IMR-90 (cell line): ENCODE results near the gene ABHD12. TPM values are rescaled to one million over a fixed set of nuclear protein-coding genes. Genes with fewer than 3 reads are reported as not detected.

Experiments used
- ATAC-seq: fragments of 200-7000 bp; cut with Tn5 transposase; 2 replicates; pipeline ENCODE4 v1.9.1; 2020; ENCODE audit warnings: low read depth, mild to moderate bottlenecking, moderate library complexity
- BruUV-seq: library from RNA; stranded (reverse); fragments of 400-500 nt; replicated peaks from 2 replicates; lab custom pipeline; 2021; lab: Mats Ljungman, UMichigan
- CTCF ChIA-PET: fragments of 300-600 bp; formaldehyde crosslinking; extraction: SDS; loops from one replicate; lab custom pipeline; 2021; ENCODE audit warnings: antibody characterized with exemption; lab: Yijun Ruan, JAX
- POLR2A ChIA-PET: fragments of 300-600 bp; sonication (Branson Sonifier 250); formaldehyde crosslinking; loops from one replicate; lab custom pipeline; 2022; ENCODE audit warnings: antibody characterized with exemption; ENCODE audit not compliant: unreplicated experiment; lab: Charles Lee
- DNase-seq: peaks from one replicate; pipeline ENCODE4 v3.0.0; 2013
- H2AFZ ChIP-seq: replicated peaks from 2 replicates; pipeline ENCODE3; 2013; ENCODE audit warnings: low read length, mild to moderate bottlenecking; ENCODE audit not compliant: poor library complexity
- H2AK5ac ChIP-seq: 2 replicates; pipeline ENCODE4 v1.6.1; 2013; ENCODE audit warnings: low read depth, low read length, inconsistent platforms
- H2AK9ac ChIP-seq: replicated peaks from 2 replicates; pipeline ENCODE3; 2013; ENCODE audit warnings: mild to moderate bottlenecking, low read depth, low read length, moderate library complexity; ENCODE audit not compliant: poor library complexity
- H2BK120ac ChIP-seq: 2 replicates; pipeline ENCODE4 v1.6.1; 2013; ENCODE audit warnings: low read depth, low read length, inconsistent platforms
- H2BK15ac ChIP-seq: 3 replicates; pipeline ENCODE4 v1.6.1; 2013; ENCODE audit warnings: low read depth, low read length, inconsistent platforms
- H2BK20ac ChIP-seq: 2 replicates; pipeline ENCODE4 v1.6.1; 2013; ENCODE audit warnings: low read depth, mild to moderate bottlenecking, inconsistent platforms, low read length, moderate library complexity
- H2BK5ac ChIP-seq: 2 replicates; pipeline ENCODE4 v1.6.1; 2013; ENCODE audit warnings: mild to moderate bottlenecking, low read depth, low read length, inconsistent platforms; ENCODE audit not compliant: poor library complexity, severe bottlenecking
- H3K14ac ChIP-seq: replicated peaks from 2 replicates; pipeline ENCODE4 v1.6.1; 2013; ENCODE audit warnings: low read depth, low read length, inconsistent platforms
- H3K18ac ChIP-seq: 2 replicates; pipeline ENCODE4 v1.6.1; 2013; ENCODE audit warnings: low read depth, low read length, control low read depth
- H3K23ac ChIP-seq: 2 replicates; pipeline ENCODE4 v1.6.1; 2013; ENCODE audit warnings: low read depth, low read length, inconsistent platforms
- H3K27ac ChIP-seq: 2 replicates; pipeline ENCODE4 v1.5.1; 2013; ENCODE audit warnings: mild to moderate bottlenecking, control low read depth, low read length; ENCODE audit not compliant: insufficient read depth
- H3K27me3 ChIP-seq: 2 replicates; pipeline ENCODE4 v1.6.1; 2013; ENCODE audit warnings: low read length; ENCODE audit not compliant: control insufficient read depth, insufficient read depth
- H3K36me3 ChIP-seq: 2 replicates; pipeline ENCODE4 v1.6.1; 2013; ENCODE audit warnings: low read length, mixed read lengths; ENCODE audit not compliant: control insufficient read depth, insufficient read depth
- H3K4ac ChIP-seq: 2 replicates; pipeline ENCODE4 v1.6.1; 2013; ENCODE audit warnings: low read depth, low read length, inconsistent platforms
- H3K4me1 ChIP-seq: 2 replicates; pipeline ENCODE4 v1.6.1; 2013; ENCODE audit warnings: low read length, mixed read lengths; ENCODE audit not compliant: control insufficient read depth, insufficient read depth
- H3K4me2 ChIP-seq: 2 replicates; pipeline ENCODE4 v1.6.1; 2013; ENCODE audit warnings: low read depth, mild to moderate bottlenecking, control low read depth, low read length, moderate library complexity
- H3K4me3 ChIP-seq: 2 replicates; pipeline ENCODE4 v1.5.1; 2013; ENCODE audit warnings: low read depth, mild to moderate bottlenecking, control low read depth, low read length, moderate library complexity; ENCODE audit not compliant: insufficient read depth
- H3K56ac ChIP-seq: 2 replicates; pipeline ENCODE4 v1.6.1; 2013; ENCODE audit warnings: low read length, inconsistent platforms; ENCODE audit not compliant: insufficient read depth; ENCODE audit errors: extremely low read depth
- H3K79me1 ChIP-seq, 2 experiments: 2 replicates each; pipeline ENCODE4 v1.6.1; 2013; ENCODE audit warnings: low read length in 2 of 2, inconsistent platforms in 1 of 2, low read depth in 1 of 2
- H3K9ac ChIP-seq: 2 replicates; pipeline ENCODE4 v1.6.1; 2013; ENCODE audit warnings: low read depth, low read length, control low read depth
- H3K9me1 ChIP-seq: 2 replicates; pipeline ENCODE4 v1.6.1; 2013; ENCODE audit warnings: low read length, inconsistent platforms; ENCODE audit not compliant: insufficient read depth
- H3K9me3 ChIP-seq: 2 replicates; pipeline ENCODE4 v1.6.1; 2013; ENCODE audit warnings: low read length; ENCODE audit not compliant: control insufficient read depth, insufficient read depth
- H4K20me1 ChIP-seq: 2 replicates; pipeline ENCODE4 v1.6.1; 2013; ENCODE audit warnings: low read length, inconsistent platforms; ENCODE audit not compliant: insufficient read depth
- H4K5ac ChIP-seq: 2 replicates; pipeline ENCODE4 v1.6.1; 2013; ENCODE audit warnings: mild to moderate bottlenecking, low read depth, low read length, control low read depth
- H4K8ac ChIP-seq, 2 experiments: 2 replicates each; pipeline ENCODE4 v1.6.1; 2013; ENCODE audit warnings: low read depth in 2 of 2, low read length in 2 of 2, control low read depth in 1 of 2, inconsistent platforms in 1 of 2
- H4K91ac ChIP-seq: 2 replicates; pipeline ENCODE4 v1.6.1; 2013; ENCODE audit warnings: low read depth, low read length, inconsistent platforms; ENCODE audit not compliant: insufficient read depth
- BHLHE40 ChIP-seq: fragments of 150-350 bp; IDR thresholded peaks from 2 replicates; pipeline ENCODE4 v1.6.1; 2016; ENCODE audit warnings: mild to moderate bottlenecking, low read depth, low read length
- CEBPB ChIP-seq: IDR thresholded peaks from 2 replicates; pipeline ENCODE4 v1.6.1; 2012; ENCODE audit warnings: low read depth, low read length, improper control_type of control experiment
- CHD1 ChIP-seq: IDR thresholded peaks from 2 replicates; pipeline ENCODE4 v1.6.1; 2012; ENCODE audit warnings: low read depth, low read length, improper control_type of control experiment
- FOS ChIP-seq: fragments of 150-350 bp; IDR thresholded peaks from 2 replicates; pipeline ENCODE4 v1.6.1; 2016; ENCODE audit warnings: low read depth, low read length
- MAFK ChIP-seq: IDR thresholded peaks from 2 replicates; pipeline ENCODE4 v1.6.1; 2012; ENCODE audit warnings: low read depth, low read length, improper control_type of control experiment
- MXI1 ChIP-seq: IDR thresholded peaks from 2 replicates; pipeline ENCODE4 v1.6.1; 2012; ENCODE audit warnings: low read depth, mild to moderate bottlenecking, low read length, moderate library complexity, borderline replicate concordance
- NFE2L2 ChIP-seq: fragments of 150-350 bp; IDR thresholded peaks from 2 replicates; pipeline ENCODE4 v1.6.1; 2016; ENCODE audit warnings: low read depth, mild to moderate bottlenecking, low read length
- POLR2A ChIP-seq: IDR thresholded peaks from 2 replicates; pipeline ENCODE4 v1.6.1; 2012; ENCODE audit warnings: mild to moderate bottlenecking, low read depth, low read length
- RAD21 ChIP-seq: IDR thresholded peaks from 2 replicates; pipeline ENCODE4 v1.6.1; 2012; ENCODE audit warnings: low read length, improper control_type of control experiment
- RCOR1 ChIP-seq: IDR thresholded peaks from 2 replicates; pipeline ENCODE4 v1.6.1; 2012; ENCODE audit warnings: mild to moderate bottlenecking, low read length, improper control_type of control experiment; ENCODE audit not compliant: insufficient replicate concordance
- RFX5 ChIP-seq: IDR thresholded peaks from 2 replicates; pipeline ENCODE4 v1.8.0; 2012; ENCODE audit warnings: low read depth, mild to moderate bottlenecking, low read length, moderate library complexity
- SMC3 ChIP-seq: fragments of 150-350 bp; IDR thresholded peaks from 2 replicates; pipeline ENCODE4 v1.6.1; 2016; ENCODE audit warnings: low read depth, mild to moderate bottlenecking, antibody characterized with exemption, low read length, moderate library complexity
- WGBS, 2 experiments: methylation state at CpG; one replicate each; pipeline versions ENCODE4 v1.1.5 to v1.1.7; 2013; ENCODE audit warnings: missing lambda C conversion rate in 2 of 2; ENCODE audit not compliant: insufficient read length in 1 of 2; ENCODE audit errors: extremely low coverage in 2 of 2; 5-methylcytosine and 5-hydroxymethylcytosine counted together
- dilution Hi-C: fragments of 300-500 bp; cut with HindIII; formaldehyde crosslinking; loops from one replicate; pipeline ENCODE4 v1.14.3; 2018; ENCODE audit warnings: low sequenced_read_pairs; ENCODE audit not compliant: unreplicated experiment
- in situ Hi-C: fragments of 300-500 bp; cut with MboI; formaldehyde crosslinking; loops from 3 replicates; pipeline ENCODE4 v1.14.3; 2019; ENCODE audit warnings: low sequenced_read_pairs, inconsistent platforms, mixed read lengths
- intact Hi-C: fragments of 100-400 bp; cut with micrococcal nuclease; formaldehyde crosslinking; loops from 2 replicates; pipeline ENCODE4 v1.10.0; 2022
- polyA plus RNA-seq, 3 experiments: library from polyadenylated mRNA; depleted of rRNA; stranded (reverse); fragments of >200 nt; gene quantifications; 2 replicates each; pipeline ENCODE4 v1.2.3, GENCODE V29; 2012; ENCODE audit warnings: low replicate concordance in 1 of 3
- total RNA-seq: library from RNA; depleted of rRNA; stranded (reverse); fragments of >200 nt; gene quantifications from 2 replicates; pipeline ENCODE4 v1.2.3, GENCODE V29; 2012
- TF ChIP-seq, protein P1 (sequence below): fragments of 150-350 bp; IDR thresholded peaks from 2 replicates; pipeline ENCODE4 v1.6.1; 2017; ENCODE audit warnings: mild to moderate bottlenecking, antibody characterized with exemption, low read length, low read depth
- TF ChIP-seq, protein P2 (sequence below): fragments of 150-350 bp; IDR thresholded peaks from 2 replicates; pipeline ENCODE4 v1.6.1; 2016; ENCODE audit warnings: low read depth, mild to moderate bottlenecking, low read length, moderate library complexity, borderline replicate concordance
- TF ChIP-seq, protein P3 (sequence below): conservative IDR thresholded peaks from 2 replicates; pipeline ENCODE4 v1.5.1; 2012; ENCODE audit warnings: mild to moderate bottlenecking, low read depth, low read length, improper control_type of control experiment

The ABHD12 gene
- total and polyA plus RNA-seq, 2 of the 4 experiments (the other 2 are of a cell fraction) = 80.7 to 108 TPM

DNA sequence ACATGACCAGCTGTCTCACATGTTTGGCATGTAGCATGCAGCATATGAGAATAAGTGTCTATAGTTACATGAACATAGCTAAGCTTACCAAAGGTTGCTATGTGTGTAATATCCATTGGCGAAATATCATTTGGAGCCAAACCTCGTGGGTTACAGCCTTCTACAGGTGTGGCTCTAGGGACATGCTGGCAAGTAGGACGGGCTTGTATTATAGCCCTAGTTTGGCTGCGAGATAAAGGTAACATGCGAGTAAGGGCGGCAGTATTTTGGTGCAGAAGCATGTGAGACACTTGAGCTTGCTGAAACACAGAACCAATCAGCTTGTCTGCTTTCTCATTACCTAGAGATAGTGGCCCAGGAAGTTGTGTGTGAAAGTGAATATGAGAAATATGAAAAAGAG is 6.5 kb upstream of the ABHD12 start:
- H2AK9ac ChIP-seq = no peak overlapping the region
- H3K18ac ChIP-seq = no peak overlapping the region
- H4K5ac ChIP-seq = 0 out of 2 replicates have a peak overlapping the region, but pooled peaks have one; percentile 17
- intact Hi-C loops = loop anchor here (5.0 kb wide), 4 partner anchors 150 to 315 kb away; partner anchors contain the start of genes PYGB and VSX1
- H2BK20ac ChIP-seq = no peak overlapping the region
- H4K91ac ChIP-seq = no peak overlapping the region
- 0 out of 2 replicates have a peak overlapping the region, but pooled peaks have one; percentile 8 for H3K23ac ChIP-seq
- H3K56ac ChIP-seq = no peak overlapping the region
- in situ Hi-C loops = loop anchor here (5.0 to 25.0 kb wide), 3 partner anchors 100 to 760 kb away; partner anchors contain the start of gene APMAP
- H2BK5ac ChIP-seq = no peak overlapping the region
- peak overlapping the region; percentile 60; the same call in 1 of the 3 replicates for H2BK15ac ChIP-seq
- ChIA-PET POLR2A (interaction anchor here (0.6 kb wide), 1 partner anchor 314 kb away, joined by 3 read pairs; no protein-coding TSS in a partner anchor), CTCF (interaction anchor here (1.3 to 3.8 kb wide), 2 partner anchors 103 to 404 kb away, joined by 3 to 24 read pairs; no protein-coding TSS in a partner anchor)
- H3K9ac ChIP-seq = no peak overlapping the region
- peak overlapping the region; percentile 37; the same call in 1 of the 2 replicates for H3K14ac ChIP-seq
- H3K27ac ChIP-seq = no peak overlapping the region
- H3K4me2 ChIP-seq = no peak overlapping the region
- 80% methylated on average over 2 of the region's 6 CpGs; no CpG with 5 or more reads in 1 of the 2 experiments for WGBS, 2 experiments
- H3K9me3 ChIP-seq = peaks cover 3% of the 10 kb centered on the region; the same call in 1 of the 2 replicates
- H3K27me3 ChIP-seq = no peaks in the 10 kb centered on the region
- no peak overlapping the region for H2AFZ ChIP-seq
- ATAC-seq (no peak), DNase-seq (no peak)
- TF ChIP-seq FOS (no peak), RFX5 (no peak), SMC3 (no peak), CEBPB (no peak), BHLHE40 (no peak), RAD21 (no peak), RCOR1 (no peak), MXI1 (no peak), NFE2L2 (no peak), MAFK (no peak), CHD1 (no peak), POLR2A (no peak)
- TF ChIP-seq, protein P1, sequence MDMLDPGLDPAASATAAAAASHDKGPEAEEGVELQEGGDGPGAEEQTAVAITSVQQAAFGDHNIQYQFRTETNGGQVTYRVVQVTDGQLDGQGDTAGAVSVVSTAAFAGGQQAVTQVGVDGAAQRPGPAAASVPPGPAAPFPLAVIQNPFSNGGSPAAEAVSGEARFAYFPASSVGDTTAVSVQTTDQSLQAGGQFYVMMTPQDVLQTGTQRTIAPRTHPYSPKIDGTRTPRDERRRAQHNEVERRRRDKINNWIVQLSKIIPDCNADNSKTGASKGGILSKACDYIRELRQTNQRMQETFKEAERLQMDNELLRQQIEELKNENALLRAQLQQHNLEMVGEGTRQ = no peak
- TF ChIP-seq, protein P2, sequence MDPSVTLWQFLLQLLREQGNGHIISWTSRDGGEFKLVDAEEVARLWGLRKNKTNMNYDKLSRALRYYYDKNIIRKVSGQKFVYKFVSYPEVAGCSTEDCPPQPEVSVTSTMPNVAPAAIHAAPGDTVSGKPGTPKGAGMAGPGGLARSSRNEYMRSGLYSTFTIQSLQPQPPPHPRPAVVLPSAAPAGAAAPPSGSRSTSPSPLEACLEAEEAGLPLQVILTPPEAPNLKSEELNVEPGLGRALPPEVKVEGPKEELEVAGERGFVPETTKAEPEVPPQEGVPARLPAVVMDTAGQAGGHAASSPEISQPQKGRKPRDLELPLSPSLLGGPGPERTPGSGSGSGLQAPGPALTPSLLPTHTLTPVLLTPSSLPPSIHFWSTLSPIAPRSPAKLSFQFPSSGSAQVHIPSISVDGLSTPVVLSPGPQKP = no peak
- TF ChIP-seq, protein P3, sequence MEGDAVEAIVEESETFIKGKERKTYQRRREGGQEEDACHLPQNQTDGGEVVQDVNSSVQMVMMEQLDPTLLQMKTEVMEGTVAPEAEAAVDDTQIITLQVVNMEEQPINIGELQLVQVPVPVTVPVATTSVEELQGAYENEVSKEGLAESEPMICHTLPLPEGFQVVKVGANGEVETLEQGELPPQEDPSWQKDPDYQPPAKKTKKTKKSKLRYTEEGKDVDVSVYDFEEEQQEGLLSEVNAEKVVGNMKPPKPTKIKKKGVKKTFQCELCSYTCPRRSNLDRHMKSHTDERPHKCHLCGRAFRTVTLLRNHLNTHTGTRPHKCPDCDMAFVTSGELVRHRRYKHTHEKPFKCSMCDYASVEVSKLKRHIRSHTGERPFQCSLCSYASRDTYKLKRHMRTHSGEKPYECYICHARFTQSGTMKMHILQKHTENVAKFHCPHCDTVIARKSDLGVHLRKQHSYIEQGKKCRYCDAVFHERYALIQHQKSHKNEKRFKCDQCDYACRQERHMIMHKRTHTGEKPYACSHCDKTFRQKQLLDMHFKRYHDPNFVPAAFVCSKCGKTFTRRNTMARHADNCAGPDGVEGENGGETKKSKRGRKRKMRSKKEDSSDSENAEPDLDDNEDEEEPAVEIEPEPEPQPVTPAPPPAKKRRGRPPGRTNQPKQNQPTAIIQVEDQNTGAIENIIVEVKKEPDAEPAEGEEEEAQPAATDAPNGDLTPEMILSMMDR = no peak
- no peaks in the 10 kb centered on the region for H4K20me1 ChIP-seq
- peak overlapping the region; percentile 57 for H2BK120ac ChIP-seq
- no peaks in the 10 kb centered on the region for H3K36me3 ChIP-seq
- no peak overlapping the region for H4K8ac ChIP-seq
- BruUV-seq = no TSS peak
- H3K79me1 ChIP-seq = no peaks in the 10 kb centered on the region
- dilution Hi-C loops = no loop called here
- peaks cover 5% of the 10 kb centered on the region for H3K9me1 ChIP-seq
- H3K4ac ChIP-seq = peak overlapping the region; percentile 52
- no peak overlapping the region for H3K4me3 ChIP-seq
- H2AK5ac ChIP-seq = peak overlapping the region; percentile 29; the same call in 1 of the 2 replicates
- H3K4me1 ChIP-seq = peaks cover 5% of the 10 kb centered on the region; the same call in 1 of the 2 replicates
